DND-41 (cell line): ENCODE measurements around the gene RRP36.

Experiments
- ATAC-seq: fragments of 200-7000 bp; cut with Tn5 transposase; 3 replicates; pipeline ENCODE4 v1.9.1; 2021; ENCODE audit warnings: low read depth; ENCODE audit not compliant: insufficient read depth
- DNase-seq: peaks from one replicate; pipeline ENCODE4 v3.0.0-alpha.2; 2020
- H2AFZ ChIP-seq: 2 replicates; pipeline ENCODE4 v1.6.0; 2012; ENCODE audit warnings: low read depth, low read length
- H3K27ac ChIP-seq: 2 replicates; pipeline ENCODE4 v1.5.1; 2012; ENCODE audit warnings: low read length, inconsistent platforms
- H3K27me3 ChIP-seq: fragments of 200-600 bp; sonication (generic); 2 replicates; pipeline ENCODE4 v1.6.0; 2012; ENCODE audit warnings: low read length, mild to moderate bottlenecking, inconsistent platforms; ENCODE audit not compliant: insufficient read depth, poor library complexity
- H3K36me3 ChIP-seq: 2 replicates; pipeline ENCODE4 v1.5.1; 2012; ENCODE audit warnings: low read length, inconsistent platforms; ENCODE audit not compliant: insufficient read depth
- H3K4me1 ChIP-seq: 2 replicates; pipeline ENCODE4 v1.5.1; 2012; ENCODE audit warnings: mild to moderate bottlenecking, low read length; ENCODE audit not compliant: insufficient read depth
- H3K4me2 ChIP-seq: 2 replicates; pipeline ENCODE4 v1.6.0; 2012; ENCODE audit warnings: mild to moderate bottlenecking, moderate library complexity, low read length, inconsistent platforms; ENCODE audit not compliant: insufficient read depth
- H3K4me3 ChIP-seq, 2 experiments: fragments of 200-600 bp in 1 of 2; shearing (Covaris generic) in 1 of 2; 2 replicates each; pipeline ENCODE4 v1.5.1; 2012 to 2016; ENCODE audit warnings: inconsistent platforms in 2 of 2, low read length in 2 of 2, mild to moderate bottlenecking in 2 of 2, low read depth in 1 of 2, moderate library complexity in 1 of 2
- H3K79me2 ChIP-seq: 2 replicates; pipeline ENCODE4 v1.6.0; 2012; ENCODE audit warnings: low read length, inconsistent platforms; ENCODE audit not compliant: insufficient read depth
- H3K9ac ChIP-seq: 2 replicates; pipeline ENCODE4 v1.6.0; 2012; ENCODE audit warnings: low read depth, mild to moderate bottlenecking, inconsistent platforms, low read length, moderate library complexity
- H3K9me3 ChIP-seq: 2 replicates; pipeline ENCODE4 v1.5.1; 2012; ENCODE audit warnings: low read length, moderate library complexity, mild to moderate bottlenecking, inconsistent platforms; ENCODE audit not compliant: insufficient read depth, severe bottlenecking
- H4K20me1 ChIP-seq: 2 replicates; pipeline ENCODE4 v1.6.0; 2012; ENCODE audit warnings: low read length; ENCODE audit not compliant: insufficient read depth
- EZH2 ChIP-seq: IDR thresholded peaks from 3 replicates; pipeline ENCODE4 v1.6.1; 2012; ENCODE audit warnings: borderline replicate concordance, low read depth, mild to moderate bottlenecking, moderate library complexity, low read length, inconsistent platforms; ENCODE audit not compliant: severe bottlenecking
- TF ChIP-seq, protein P1 (sequence below): IDR thresholded peaks from 2 replicates; pipeline ENCODE4 v1.5.1; 2012; ENCODE audit warnings: borderline replicate concordance, low read length, moderate library complexity, mild to moderate bottlenecking; ENCODE audit not compliant: poor library complexity, severe bottlenecking; ENCODE audit errors: extremely low read depth

The RRP36 gene

DNA sequence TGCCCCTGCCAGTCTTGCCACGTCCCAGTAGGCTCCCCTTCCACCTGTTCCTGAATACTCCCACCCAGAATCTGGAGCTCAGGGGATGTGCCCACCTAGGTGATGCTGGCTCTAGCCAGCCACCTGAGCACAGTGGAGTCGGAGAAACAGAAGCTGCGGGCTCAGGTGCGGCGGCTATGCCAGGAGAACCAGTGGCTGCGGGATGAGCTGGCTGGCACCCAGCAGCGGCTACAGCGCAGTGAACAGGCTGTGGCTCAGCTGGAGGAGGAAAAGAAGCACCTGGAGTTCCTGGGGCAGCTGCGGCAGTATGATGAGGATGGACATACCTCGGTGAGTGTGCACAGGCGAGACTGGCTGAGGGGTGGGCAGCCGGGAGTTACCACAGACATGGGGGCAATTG is 41.4 kb downstream of the RRP36 start:
- H4K20me1 ChIP-seq, result 0 out of 2 replicates have a peak, but pooled peaks cover 2% of the 10 kb centered on the region
- no peaks in the 10 kb centered on the region for H3K9me3 ChIP-seq
- peaks cover 26% of the 10 kb centered on the region for H3K79me2 ChIP-seq
- H3K27me3 ChIP-seq, result no peaks in the 10 kb centered on the region
- no peak overlapping the region for H2AFZ ChIP-seq
- ATAC-seq (no peak), DNase-seq (no peak)
- no peak for TF ChIP-seq EZH2
- TF ChIP-seq, protein P1, sequence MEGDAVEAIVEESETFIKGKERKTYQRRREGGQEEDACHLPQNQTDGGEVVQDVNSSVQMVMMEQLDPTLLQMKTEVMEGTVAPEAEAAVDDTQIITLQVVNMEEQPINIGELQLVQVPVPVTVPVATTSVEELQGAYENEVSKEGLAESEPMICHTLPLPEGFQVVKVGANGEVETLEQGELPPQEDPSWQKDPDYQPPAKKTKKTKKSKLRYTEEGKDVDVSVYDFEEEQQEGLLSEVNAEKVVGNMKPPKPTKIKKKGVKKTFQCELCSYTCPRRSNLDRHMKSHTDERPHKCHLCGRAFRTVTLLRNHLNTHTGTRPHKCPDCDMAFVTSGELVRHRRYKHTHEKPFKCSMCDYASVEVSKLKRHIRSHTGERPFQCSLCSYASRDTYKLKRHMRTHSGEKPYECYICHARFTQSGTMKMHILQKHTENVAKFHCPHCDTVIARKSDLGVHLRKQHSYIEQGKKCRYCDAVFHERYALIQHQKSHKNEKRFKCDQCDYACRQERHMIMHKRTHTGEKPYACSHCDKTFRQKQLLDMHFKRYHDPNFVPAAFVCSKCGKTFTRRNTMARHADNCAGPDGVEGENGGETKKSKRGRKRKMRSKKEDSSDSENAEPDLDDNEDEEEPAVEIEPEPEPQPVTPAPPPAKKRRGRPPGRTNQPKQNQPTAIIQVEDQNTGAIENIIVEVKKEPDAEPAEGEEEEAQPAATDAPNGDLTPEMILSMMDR, result no peak
- H3K36me3 ChIP-seq, result peaks cover 23% of the 10 kb centered on the region
- H3K4me2 ChIP-seq, result no peak overlapping the region
- H3K9ac ChIP-seq, result no peak overlapping the region
- no peak overlapping the region for H3K4me3 ChIP-seq
- H3K27ac ChIP-seq, result no peak overlapping the region
- H3K4me1 ChIP-seq, result peaks cover 27% of the 10 kb centered on the region

DNA sequence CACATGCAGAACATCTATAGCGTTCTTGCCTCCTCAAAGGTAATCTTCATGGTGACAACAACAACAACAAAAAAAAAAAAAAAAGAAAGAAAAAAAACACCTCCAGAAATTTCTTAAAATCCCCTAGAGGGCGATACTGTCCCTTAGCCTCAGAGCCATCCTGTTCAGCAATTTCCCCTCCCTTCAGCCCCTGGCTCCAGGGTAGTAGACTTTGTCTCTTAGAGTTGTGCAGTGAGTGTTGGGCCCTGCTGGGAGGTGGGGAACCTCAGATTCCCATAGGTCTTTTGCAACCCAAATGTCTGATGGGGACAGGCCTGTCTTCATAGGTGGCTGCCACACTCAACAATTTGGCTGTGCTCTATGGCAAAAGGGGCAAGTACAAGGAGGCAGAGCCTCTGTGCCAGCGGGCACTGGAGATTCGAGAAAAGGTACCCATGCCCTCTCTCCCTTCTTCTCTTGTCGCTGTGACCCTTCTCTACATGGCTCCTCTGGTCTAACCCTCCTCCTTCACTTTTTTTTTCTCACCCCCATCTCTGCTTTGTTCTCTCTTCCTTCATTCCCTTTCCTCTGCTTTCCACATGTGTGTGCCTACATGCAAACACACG is 48.7 kb downstream of the RRP36 start:
- H3K36me3 ChIP-seq, result peaks cover 24% of the 10 kb centered on the region
- ATAC-seq, result peak; percentile 90
- no peak overlapping the region for H3K4me3 ChIP-seq
- 0 out of 2 replicates have a peak, but pooled peaks cover 5% of the 10 kb centered on the region for H3K4me1 ChIP-seq
- no peak for TF ChIP-seq EZH2
- TF ChIP-seq, protein P1, result peak; percentile 64
- H3K27me3 ChIP-seq, result no peaks in the 10 kb centered on the region
- H3K79me2 ChIP-seq, result no peaks in the 10 kb centered on the region
- no peak overlapping the region for H2AFZ ChIP-seq
- no peaks in the 10 kb centered on the region for H4K20me1 ChIP-seq
- H3K4me2 ChIP-seq, result no peak overlapping the region
- H3K9ac ChIP-seq, result no peak overlapping the region
- peak; percentile 54 for DNase-seq
- no peaks in the 10 kb centered on the region for H3K9me3 ChIP-seq
- H3K27ac ChIP-seq, result 0 out of 2 replicates have a peak overlapping the region, but pooled peaks have one; percentile 29

DNA sequence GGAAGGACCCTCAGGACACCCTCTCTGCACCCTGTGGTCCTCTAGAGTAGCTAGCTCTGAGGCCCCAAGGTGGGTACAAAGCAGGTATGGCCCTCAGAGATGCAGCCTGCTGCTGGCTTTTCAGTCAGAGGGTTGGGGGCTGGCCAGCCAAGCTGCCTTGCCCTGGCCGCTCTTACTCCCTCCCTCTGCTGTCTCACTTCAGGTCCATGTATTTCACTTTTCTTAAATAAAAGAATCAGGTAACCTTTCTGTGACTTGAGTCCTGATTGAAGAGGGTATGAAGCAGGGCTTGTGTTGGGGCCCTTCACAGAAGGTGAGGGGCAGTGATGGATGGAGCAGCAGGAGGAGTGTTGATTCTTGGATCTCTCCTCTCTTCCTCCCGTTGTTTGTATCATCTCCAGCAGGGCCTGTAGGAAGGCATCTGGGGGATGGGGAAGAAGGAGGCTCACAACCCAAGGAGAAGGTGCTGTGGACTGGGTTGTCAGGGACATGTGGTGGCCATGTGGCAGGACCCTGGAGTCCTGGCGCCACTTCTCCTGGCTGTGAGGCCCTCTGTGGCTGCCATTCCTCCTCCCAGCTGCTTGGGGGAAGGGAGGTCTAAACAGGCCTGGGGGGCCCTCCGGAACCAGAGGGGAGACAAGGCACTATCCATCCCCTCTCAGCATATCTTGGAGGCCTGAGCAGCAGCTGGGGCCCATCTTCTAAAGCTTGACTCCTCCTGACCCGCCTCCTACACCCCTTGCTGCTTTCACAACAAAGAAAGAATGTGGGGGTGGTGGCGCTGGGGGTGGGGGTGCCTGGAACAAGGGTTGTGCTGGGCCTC is 53.6 kb downstream of the RRP36 start:
- H3K4me2 ChIP-seq, result peak overlapping the region; percentile 95
- H3K36me3 ChIP-seq, result peaks cover 14% of the 10 kb centered on the region
- TF ChIP-seq, protein P1, result no peak
- no peak for TF ChIP-seq EZH2
- ATAC-seq (no peak), DNase-seq (no peak)
- H3K4me1 ChIP-seq, result peaks cover 23% of the 10 kb centered on the region
- peak overlapping the region; percentile 83; the same call in 1 of the 2 replicates for H2AFZ ChIP-seq
- H4K20me1 ChIP-seq, result peaks cover 21% of the 10 kb centered on the region
- peak overlapping the region; percentile 65; the same call in 1 of the 2 replicates for H3K27ac ChIP-seq
- H3K4me3 ChIP-seq, result peak overlapping the region in 1 of 2 experiments; percentile 60; a peak in 1 of 4 replicates
- H3K79me2 ChIP-seq, result peaks cover 35% of the 10 kb centered on the region
- no peaks in the 10 kb centered on the region for H3K27me3 ChIP-seq
- H3K9ac ChIP-seq, result peak overlapping the region; percentile 46
- H3K9me3 ChIP-seq, result no peaks in the 10 kb centered on the region
